Smooth muscle cell (in vitro differentiated cells): ENCODE measurements around the gene MMP24. TPM values are rescaled to one million over a fixed set of nuclear protein-coding genes. Genes with fewer than 3 reads are reported as not detected.
A peak's percentile ranks its signal among the peaks of the same experiment; 100 is the strongest.

ENCODE experiments used
- DNase-seq: peaks from one replicate; lab custom pipeline; 2025; ENCODE audit not compliant: unreplicated experiment; lab: John Stamatoyannopoulos, UW
- H2AFZ ChIP-seq: fragments of 200-600 bp; sonication (generic); 2 replicates; pipeline ENCODE4 v1.6.0; 2016; ENCODE audit warnings: antibody characterized with exemption, low read depth, mild to moderate bottlenecking
- H3F3A ChIP-seq: fragments of 200-600 bp; sonication (generic); 2 replicates; pipeline ENCODE4 v1.6.0; 2017; ENCODE audit warnings: antibody characterized with exemption, low read depth
- H3K27ac ChIP-seq: fragments of 200-600 bp; sonication (generic); 2 replicates; pipeline ENCODE4 v1.5.1; 2016; ENCODE audit warnings: low read depth, mild to moderate bottlenecking
- H3K27me3 ChIP-seq: fragments of 200-600 bp; sonication (generic); 2 replicates; pipeline ENCODE4 v1.6.1; 2016; ENCODE audit warnings: low read depth, mild to moderate bottlenecking
- H3K36me3 ChIP-seq: fragments of 200-600 bp; sonication (generic); 2 replicates; pipeline ENCODE4 v1.5.1; 2016; ENCODE audit warnings: low read depth
- H3K4me1 ChIP-seq: fragments of 200-600 bp; sonication (generic); 2 replicates; pipeline ENCODE4 v1.5.1; 2016; ENCODE audit warnings: low read depth
- H3K4me2 ChIP-seq: fragments of 200-600 bp; sonication (generic); 2 replicates; pipeline ENCODE4 v1.6.0; 2016; ENCODE audit warnings: mild to moderate bottlenecking
- H3K4me3 ChIP-seq: fragments of 200-600 bp; sonication (generic); 2 replicates; pipeline ENCODE4 v1.5.1; 2016; ENCODE audit warnings: mild to moderate bottlenecking
- H3K79me2 ChIP-seq: fragments of 200-600 bp; sonication (generic); 2 replicates; pipeline ENCODE4 v1.6.0; 2016; ENCODE audit warnings: low read depth, mild to moderate bottlenecking
- H3K9ac ChIP-seq: fragments of 200-600 bp; sonication (generic); 2 replicates; pipeline ENCODE4 v1.6.0; 2016; ENCODE audit warnings: low read depth
- H3K9me3 ChIP-seq: fragments of 200-600 bp; sonication (generic); replicated peaks from 2 replicates; pipeline ENCODE4 v1.5.1; 2016; ENCODE audit warnings: low read depth
- H4K20me1 ChIP-seq: fragments of 200-600 bp; sonication (generic); 2 replicates; pipeline ENCODE4 v1.6.0; 2016; ENCODE audit warnings: low read depth
- CTCF ChIP-seq: fragments of 200-600 bp; sonication (generic); IDR thresholded peaks from 2 replicates; pipeline ENCODE4 v1.5.1; 2017; ENCODE audit warnings: borderline replicate concordance, mild to moderate bottlenecking, antibody characterized with exemption; ENCODE audit not compliant: insufficient read depth, poor library complexity, severe bottlenecking
- WGBS: methylation state at CpG from one replicate; pipeline ENCODE4 v1.1.7; 2016; ENCODE audit warnings: low lambda C conversion rate; 5-methylcytosine and 5-hydroxymethylcytosine counted together
- polyA plus RNA-seq: library from polyadenylated mRNA; unstranded; fragments of >200 nt; fragmentation: Nextera tagmentation; extraction: Ambion mirVana; gene quantifications from 2 replicates; pipeline ENCODE4 v1.2.1, GENCODE V29; 2016
- small RNA-seq: library from RNA; depleted of rRNA; stranded (forward); fragments of <200 nt; gene quantifications from one replicate; pipeline ENCODE3, GENCODE V24; 2014
- total RNA-seq: library from RNA; depleted of rRNA; stranded (reverse); fragments of >200 nt; gene quantifications from 2 replicates; pipeline ENCODE4 v1.2.3, GENCODE V29; 2014

Gene MMP24
- total and polyA plus RNA-seq, 2 experiments from 2014 or later, result 0.03 to 0.09 TPM

DNA sequence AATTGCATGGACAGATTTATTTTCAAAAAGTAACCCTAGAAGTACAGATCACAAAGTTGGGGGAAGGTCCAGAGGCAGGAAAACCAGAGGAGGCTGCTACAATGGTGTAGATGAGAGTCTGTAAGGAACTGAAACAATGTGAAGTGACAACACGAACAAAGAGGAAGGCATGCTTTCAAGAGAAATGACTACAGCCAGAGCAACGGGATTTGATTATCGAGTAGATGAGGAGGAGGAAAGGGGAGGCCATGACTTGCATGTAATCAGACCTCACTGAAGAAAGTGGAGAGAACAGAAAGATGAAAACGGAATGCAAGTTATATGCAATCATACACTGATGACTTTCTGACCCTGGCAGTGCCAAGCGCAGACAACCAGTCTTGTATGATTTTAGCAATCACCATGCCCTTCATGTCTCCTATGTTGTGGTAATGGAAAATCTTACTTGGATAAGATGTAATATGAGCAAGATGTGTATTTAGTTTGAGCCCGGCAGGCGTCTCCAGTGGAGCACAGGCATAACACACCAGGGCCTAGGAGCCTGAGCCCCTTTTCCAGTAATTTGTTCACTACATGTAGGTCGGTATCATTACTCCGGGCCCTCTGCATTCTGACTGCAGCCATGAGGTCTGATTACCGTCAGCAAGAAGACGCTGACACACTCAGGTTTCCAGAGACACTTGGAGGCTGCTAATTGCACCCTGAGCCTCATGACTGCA, 99.7 kb downstream of the MMP24 start:
- H2AFZ ChIP-seq, result no peak overlapping the region
- peaks cover 22% of the 10 kb centered on the region for H3F3A ChIP-seq
- H3K27me3 ChIP-seq, result no peaks in the 10 kb centered on the region
- peaks cover 11% of the 10 kb centered on the region for H3K4me1 ChIP-seq
- no peaks in the 10 kb centered on the region for H4K20me1 ChIP-seq
- H3K79me2 ChIP-seq, result no peaks in the 10 kb centered on the region
- 45% methylated on average over 11 of the region's 11 CpGs for WGBS
- H3K9ac ChIP-seq, result no peak overlapping the region
- H3K27ac ChIP-seq, result peak overlapping the region; percentile 75
- no peak for TF ChIP-seq CTCF
- H3K4me2 ChIP-seq, result peak overlapping the region; percentile 59
- H3K4me3 ChIP-seq, result no peak overlapping the region
- H3K36me3 ChIP-seq, result no peaks in the 10 kb centered on the region
- DNase-seq, result no peak
- H3K9me3 ChIP-seq, result no peaks in the 10 kb centered on the region

Small RNAs within 50 kb of the gene (small RNA-seq; reads per million reads assigned to genes)
- gene MT1P3 (not detected), gene RNA5SP483 (not detected)

Other genes with a start within 250 kb of the MMP24 start
- gene TRPC4AP, start 133.9 kb upstream of the MMP24 start, total RNA-seq, result 77.3 and 83.5 TPM in 2 replicates
- 87.2 and 95.4 TPM in 2 replicates for gene TRPC4AP, start 133.9 kb upstream of the MMP24 start, polyA plus RNA-seq
- gene EDEM2, start 79.4 kb upstream of the MMP24 start, total RNA-seq, result 7.8 and 11.6 TPM in 2 replicates
- 19.4 and 22.6 TPM in 2 replicates for gene EDEM2, start 79.4 kb upstream of the MMP24 start, polyA plus RNA-seq
- 5.4 and 8.3 TPM in 2 replicates for gene PROCR, start 54.6 kb upstream of the MMP24 start, total RNA-seq
- gene PROCR, start 54.6 kb upstream of the MMP24 start, polyA plus RNA-seq, result 4.4 and 4.8 TPM in 2 replicates
- 14.3 and 22.7 TPM in 2 replicates for gene MMP24OS, start 51.4 kb downstream of the MMP24 start, total RNA-seq
- 43.7 and 44.7 TPM in 2 replicates for gene MMP24OS, start 51.4 kb downstream of the MMP24 start, polyA plus RNA-seq
- 76.4 and 110 TPM in 2 replicates for gene EIF6, start 58.1 kb downstream of the MMP24 start, total RNA-seq
- gene EIF6, start 58.1 kb downstream of the MMP24 start, polyA plus RNA-seq, result 179 and 251 TPM in 2 replicates
- 0.27 and 0.49 TPM in 2 replicates for gene FAM83C, start 65.7 kb downstream of the MMP24 start, total RNA-seq
- 0.05 TPM in 1 of 2 replicates, not detected in the other for gene FAM83C, start 65.7 kb downstream of the MMP24 start, polyA plus RNA-seq
- 29.4 and 58.9 TPM in 2 replicates for gene UQCC1, start 185.3 kb downstream of the MMP24 start, total RNA-seq
- 24.7 and 25.9 TPM in 2 replicates for gene UQCC1, start 185.3 kb downstream of the MMP24 start, polyA plus RNA-seq
- gene GDF5, start 211.5 kb downstream of the MMP24 start, total RNA-seq, result 0.81 and 2.0 TPM in 2 replicates
- 1.7 and 4.0 TPM in 2 replicates for gene GDF5, start 211.5 kb downstream of the MMP24 start, polyA plus RNA-seq
- 16.0 and 21.9 TPM in 2 replicates for gene CEP250, start 228.9 kb downstream of the MMP24 start, total RNA-seq
- 22.1 and 36.7 TPM in 2 replicates for gene CEP250, start 228.9 kb downstream of the MMP24 start, polyA plus RNA-seq